ENCODE data around the gene ARHGEF12.

- TF ChIP-seq EP300 (IDR thresholded peaks at IDR 0.05) = no peak
- no peak for TF ChIP-seq CTCF (IDR thresholded peaks at IDR 0.05)
- no peak for TF ChIP-seq POLR2A (IDR thresholded peaks at IDR 0.05)
Observed at GRCh38 chr11:120510406-120511115, 174.3 kb downstream of the ARHGEF12 start.
